H1 (cell line): ENCODE results near the gene ABHD16B.

Source experiments
- BACH1 ChIP-seq: IDR thresholded peaks from 2 replicates; pipeline ENCODE4 v1.6.1; 2012; ENCODE audit warnings: low read length, improper control_type of control experiment
- CBX5 ChIP-seq: fragments of 300-800, 300-1000 bp; sonication (generic); IDR thresholded peaks from 2 replicates; pipeline ENCODE4 v1.7.1; 2016; ENCODE audit warnings: antibody characterized with exemption, low read length, low read depth
- CEBPB ChIP-seq: IDR thresholded peaks from 2 replicates; pipeline ENCODE4 v1.6.1; 2012; ENCODE audit warnings: low read depth, low read length
- CHD2 ChIP-seq: IDR thresholded peaks from 2 replicates; pipeline ENCODE4 v1.6.1; 2012; ENCODE audit warnings: low read length, improper control_type of control experiment
- EP300 ChIP-seq, 2 experiments: IDR thresholded peaks; 1 replicate in 1 of 2; 2 replicates in 1 of 2; pipeline ENCODE4 v1.6.1; 2011 to 2012; ENCODE audit warnings: low read depth in 2 of 2, low read length in 2 of 2, mild to moderate bottlenecking in 2 of 2, borderline replicate concordance in 1 of 2, inconsistent platforms in 1 of 2, moderate library complexity in 1 of 2
- EZH2 ChIP-seq: fragments of 200-600 bp; sonication (generic); IDR thresholded peaks from 2 replicates; pipeline ENCODE4 v1.7.1; 2012; ENCODE audit warnings: low read depth, mild to moderate bottlenecking, moderate library complexity, low read length, inconsistent platforms; ENCODE audit not compliant: severe bottlenecking
- POLR2A ChIP-seq, 2 experiments: IDR thresholded peaks; 1 replicate in 1 of 2; 2 replicates in 1 of 2; pipeline ENCODE4 v1.6.1; 2011; ENCODE audit warnings: low read depth in 2 of 2, low read length in 2 of 2, mild to moderate bottlenecking in 2 of 2; ENCODE audit errors: control extremely low read depth in 1 of 2
- SUZ12 ChIP-seq: fragments of 200-600 bp; sonication (generic); IDR thresholded peaks from 2 replicates; pipeline ENCODE4 v1.6.1; 2012; ENCODE audit warnings: mild to moderate bottlenecking, inconsistent platforms, low read length, moderate library complexity, mixed read lengths
- TBP ChIP-seq: IDR thresholded peaks from 2 replicates; pipeline ENCODE4 v1.6.1; 2011; ENCODE audit warnings: low read depth, low read length, improper control_type of control experiment
- TF ChIP-seq, protein P1 (sequence below): IDR thresholded peaks from 2 replicates; pipeline ENCODE4 v1.6.1; 2011; ENCODE audit warnings: low read length, improper control_type of control experiment
- TF ChIP-seq, protein P2 (sequence below), 3 experiments: IDR thresholded peaks; 1 replicate in 2 of 3; 2 replicates in 1 of 3; pipeline versions ENCODE4 v1.5.1 to v1.6.1; 2011; ENCODE audit warnings: low read length in 3 of 3, mild to moderate bottlenecking in 3 of 3, inconsistent platforms in 2 of 3, low read depth in 1 of 3, moderate library complexity in 1 of 3; ENCODE audit not compliant: insufficient read depth in 1 of 3; ENCODE audit errors: control extremely low read depth in 1 of 3

- no peak for TF ChIP-seq POLR2A (IDR thresholded peaks at IDR 0.05; ENCODE audit: control extremely low read depth in 1 of 2, low read depth in 2 of 2, low read length in 2 of 2)
- no peak for TF ChIP-seq TBP
- no peak for TF ChIP-seq EZH2
- TF ChIP-seq, protein P1, sequence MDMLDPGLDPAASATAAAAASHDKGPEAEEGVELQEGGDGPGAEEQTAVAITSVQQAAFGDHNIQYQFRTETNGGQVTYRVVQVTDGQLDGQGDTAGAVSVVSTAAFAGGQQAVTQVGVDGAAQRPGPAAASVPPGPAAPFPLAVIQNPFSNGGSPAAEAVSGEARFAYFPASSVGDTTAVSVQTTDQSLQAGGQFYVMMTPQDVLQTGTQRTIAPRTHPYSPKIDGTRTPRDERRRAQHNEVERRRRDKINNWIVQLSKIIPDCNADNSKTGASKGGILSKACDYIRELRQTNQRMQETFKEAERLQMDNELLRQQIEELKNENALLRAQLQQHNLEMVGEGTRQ = no peak
- TF ChIP-seq, protein P2, sequence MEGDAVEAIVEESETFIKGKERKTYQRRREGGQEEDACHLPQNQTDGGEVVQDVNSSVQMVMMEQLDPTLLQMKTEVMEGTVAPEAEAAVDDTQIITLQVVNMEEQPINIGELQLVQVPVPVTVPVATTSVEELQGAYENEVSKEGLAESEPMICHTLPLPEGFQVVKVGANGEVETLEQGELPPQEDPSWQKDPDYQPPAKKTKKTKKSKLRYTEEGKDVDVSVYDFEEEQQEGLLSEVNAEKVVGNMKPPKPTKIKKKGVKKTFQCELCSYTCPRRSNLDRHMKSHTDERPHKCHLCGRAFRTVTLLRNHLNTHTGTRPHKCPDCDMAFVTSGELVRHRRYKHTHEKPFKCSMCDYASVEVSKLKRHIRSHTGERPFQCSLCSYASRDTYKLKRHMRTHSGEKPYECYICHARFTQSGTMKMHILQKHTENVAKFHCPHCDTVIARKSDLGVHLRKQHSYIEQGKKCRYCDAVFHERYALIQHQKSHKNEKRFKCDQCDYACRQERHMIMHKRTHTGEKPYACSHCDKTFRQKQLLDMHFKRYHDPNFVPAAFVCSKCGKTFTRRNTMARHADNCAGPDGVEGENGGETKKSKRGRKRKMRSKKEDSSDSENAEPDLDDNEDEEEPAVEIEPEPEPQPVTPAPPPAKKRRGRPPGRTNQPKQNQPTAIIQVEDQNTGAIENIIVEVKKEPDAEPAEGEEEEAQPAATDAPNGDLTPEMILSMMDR (IDR thresholded peaks at IDR 0.05; ENCODE audit: control extremely low read depth in 1 of 3, insufficient read depth in 1 of 3, low read depth in 1 of 3, low read length in 3 of 3) = no peak
- TF ChIP-seq CEBPB = no peak
- no peak for TF ChIP-seq BACH1
- no peak for TF ChIP-seq CHD2
- TF ChIP-seq EP300 (IDR thresholded peaks at IDR 0.05; ENCODE audit: borderline replicate concordance in 1 of 2, low read depth in 2 of 2, low read length in 2 of 2) = no peak
- no peak for TF ChIP-seq CBX5
- TF ChIP-seq SUZ12 = no peak
These were observed 39.1 kb downstream of the ABHD16B start for GRCh38 chr20:63900413-63900812.
